PC-3 (cell line): ENCODE results near the gene BEST2. TPM values are rescaled to one million over a fixed set of nuclear protein-coding genes. Genes with fewer than 3 reads are reported as not detected.

ENCODE experiments used
- ATAC-seq: fragments of 200-7000 bp; cut with Tn5 transposase; 2 replicates; pipeline ENCODE4 v1.9.1; 2020; ENCODE audit warnings: mild to moderate bottlenecking, moderate library complexity
- BruUV-seq: library from RNA; stranded (reverse); fragments of 400-500 nt; replicated peaks from 2 replicates; lab custom pipeline; 2021; lab: Mats Ljungman, UMichigan
- CTCF ChIA-PET: fragments of 300-600 bp; sonication (Branson Sonifier 250); formaldehyde crosslinking; loops from one replicate; lab custom pipeline; 2022; ENCODE audit warnings: antibody characterized with exemption; lab: Charles Lee
- POLR2A ChIA-PET: fragments of 300-600 bp; sonication (Branson Sonifier 250); formaldehyde crosslinking; loops from one replicate; lab custom pipeline; 2022; ENCODE audit warnings: antibody characterized with exemption; ENCODE audit not compliant: unreplicated experiment; lab: Charles Lee
- DNase-seq: peaks from one replicate; pipeline ENCODE4 v3.0.0-alpha.2; 2015
- H2AFZ ChIP-seq: fragments of 300-600 bp; sonication (generic); 2 replicates; pipeline ENCODE4 v1.6.0; 2016; ENCODE audit warnings: antibody characterized with exemption, low read length
- H3F3A ChIP-seq: fragments of 300-600 bp; sonication (generic); one replicate; pipeline ENCODE4 v1.6.0; 2017; ENCODE audit warnings: antibody characterized with exemption, low read length, control low read depth, mild to moderate bottlenecking; ENCODE audit not compliant: unreplicated experiment
- H3K27ac ChIP-seq: fragments of 300-600 bp; sonication (generic); 2 replicates; pipeline ENCODE4 v1.5.1; 2016; ENCODE audit warnings: mild to moderate bottlenecking, low read length
- H3K27me3 ChIP-seq: fragments of 300-600 bp; sonication (generic); 2 replicates; pipeline ENCODE4 v1.6.1; 2016; ENCODE audit warnings: low read length, mixed read lengths
- H3K36me3 ChIP-seq: fragments of 300-600 bp; sonication (generic); 2 replicates; pipeline ENCODE4 v1.6.1; 2016; ENCODE audit warnings: low read depth, mixed run types, low read length, mixed read lengths
- H3K4me1 ChIP-seq: fragments of 300-600 bp; sonication (generic); 2 replicates; pipeline ENCODE4 v1.5.1; 2016; ENCODE audit warnings: low read length; ENCODE audit not compliant: insufficient read depth
- H3K4me2 ChIP-seq: fragments of 300-600 bp; sonication (generic); 2 replicates; pipeline ENCODE4 v1.6.0; 2016; ENCODE audit warnings: low read length
- H3K4me3 ChIP-seq: fragments of 300-600 bp; sonication (generic); 2 replicates; pipeline ENCODE4 v1.5.1; 2016; ENCODE audit warnings: mild to moderate bottlenecking, low read length, mixed read lengths
- H3K79me2 ChIP-seq: fragments of 300-600 bp; sonication (generic); 2 replicates; pipeline ENCODE4 v1.6.1; 2017; ENCODE audit warnings: low read length, mixed read lengths
- H3K9ac ChIP-seq: fragments of 300-600 bp; sonication (generic); 2 replicates; pipeline ENCODE4 v1.6.0; 2016; ENCODE audit warnings: mild to moderate bottlenecking, low read length
- H3K9me2 ChIP-seq: fragments of 300-600 bp; sonication (generic); replicated peaks from 2 replicates; pipeline ENCODE4 v1.6.1; 2016; ENCODE audit warnings: mixed run types, low read length, mixed read lengths
- H3K9me3 ChIP-seq: fragments of 300-600 bp; sonication (generic); 2 replicates; pipeline ENCODE4 v1.6.1; 2016; ENCODE audit warnings: low read length, mixed read lengths
- H4K20me1 ChIP-seq: fragments of 300-600 bp; sonication (generic); 2 replicates; pipeline ENCODE4 v1.6.1; 2016; ENCODE audit warnings: low read length, mixed read lengths
- CTCF ChIP-seq: fragments of 300-600 bp; sonication (generic); conservative IDR thresholded peaks from 2 replicates; pipeline ENCODE4 v1.5.1; 2017; ENCODE audit warnings: antibody characterized with exemption, low read depth, mild to moderate bottlenecking, low read length
- EZH2 ChIP-seq: fragments of 300-600 bp; sonication (generic); IDR thresholded peaks from one replicate; pipeline ENCODE4 v1.6.1; 2017; ENCODE audit warnings: antibody characterized with exemption, mild to moderate bottlenecking, low read length; ENCODE audit not compliant: unreplicated experiment
- EZH2phosphoT487 ChIP-seq: fragments of 300-600 bp; sonication (generic); IDR thresholded peaks from 2 replicates; pipeline ENCODE4 v1.6.1; 2018; ENCODE audit warnings: mild to moderate bottlenecking, antibody characterized with exemption, low read length, borderline replicate concordance
- intact Hi-C: fragments of 100-400 bp; cut with micrococcal nuclease; formaldehyde crosslinking; loops from 2 replicates; pipeline ENCODE4 v1.9.0; 2023
- total RNA-seq: library from RNA; depleted of rRNA; stranded (reverse); fragments of >200 nt; gene quantifications from 2 replicates; pipeline ENCODE4 v1.2.3, GENCODE V29; 2014

BEST2 gene
- total RNA-seq, 1 experiment from 2014 or later = 0.07 TPM

GRCh38 chr19:12737835-12738351 lies 13.7 kb upstream of the BEST2 start:
- no peaks in the 10 kb centered on the region for H3K9me2 ChIP-seq
- peaks cover 11% of the 10 kb centered on the region for H3K36me3 ChIP-seq
- TF ChIP-seq CTCF = no peak
- TF ChIP-seq EZH2 = no peak
- TF ChIP-seq EZH2phosphoT487 = no peak
- peaks cover 22% of the 10 kb centered on the region for H3K4me1 ChIP-seq
- H3K27me3 ChIP-seq = no peaks in the 10 kb centered on the region
- no peaks in the 10 kb centered on the region for H3K9me3 ChIP-seq
- peak overlapping the region; percentile 91 for H2AFZ ChIP-seq
- peak overlapping the region; percentile 84 for H3K27ac ChIP-seq
- H3K79me2 ChIP-seq = peaks cover 42% of the 10 kb centered on the region
- peak overlapping the region; percentile 89 for H3K4me3 ChIP-seq
- ChIA-PET CTCF (no interaction called here), POLR2A (interaction anchor here (0.6 kb wide), 1 partner anchor 1868 kb away, joined by 19 read pairs; no protein-coding TSS in a partner anchor)
- ATAC-seq (no peak), DNase-seq (no peak)
- peak overlapping the region; percentile 90 for H3K4me2 ChIP-seq
- intact Hi-C loops = loop anchor here (1.0 kb wide), 1 partner anchor 57 kb away; the partner anchor contains the start of gene DHPS
- H3K9ac ChIP-seq = peak overlapping the region; percentile 92
- no peaks in the 10 kb centered on the region for H3F3A ChIP-seq
- H4K20me1 ChIP-seq = peaks cover 12% of the 10 kb centered on the region
- BruUV-seq = TSS peak; percentile 81

GRCh38 chr19:12745166-12745897 lies 6.3 kb upstream of the BEST2 start:
- ChIA-PET POLR2A (no interaction called here), CTCF (no interaction called here)
- H3K9ac ChIP-seq = no peak overlapping the region

More at GRCh38 chr19:12745166-12745897, 6.3 kb upstream of the BEST2 start:
- Histone ChIP-seq H3K9me2 (no peaks in the 10 kb centered on the region), H3K36me3 (peaks cover 41% of the 10 kb centered on the region), H3K4me2 (no peak overlapping the region), H4K20me1 (no peaks in the 10 kb centered on the region), H2AFZ (no peak overlapping the region), H3K4me1 (peaks cover 9% of the 10 kb centered on the region), H3K27me3 (no peaks in the 10 kb centered on the region), H3K27ac (no peak overlapping the region), H3F3A (no peaks in the 10 kb centered on the region), H3K4me3 (no peak overlapping the region), H3K9me3 (no peaks in the 10 kb centered on the region), H3K79me2 (no peaks in the 10 kb centered on the region)
- DNase-seq (no peak), ATAC-seq (no peak)
- BruUV-seq = no TSS peak
- TF ChIP-seq CTCF = no peak
- no peak for TF ChIP-seq EZH2
- TF ChIP-seq EZH2phosphoT487 = no peak
- intact Hi-C loops = no loop called here
